Measurements from ENCODE around the gene SYT17. TPM values are rescaled to one million over a fixed set of nuclear protein-coding genes. Genes with fewer than 3 reads are reported as not detected.

Gene SYT17, protein sequence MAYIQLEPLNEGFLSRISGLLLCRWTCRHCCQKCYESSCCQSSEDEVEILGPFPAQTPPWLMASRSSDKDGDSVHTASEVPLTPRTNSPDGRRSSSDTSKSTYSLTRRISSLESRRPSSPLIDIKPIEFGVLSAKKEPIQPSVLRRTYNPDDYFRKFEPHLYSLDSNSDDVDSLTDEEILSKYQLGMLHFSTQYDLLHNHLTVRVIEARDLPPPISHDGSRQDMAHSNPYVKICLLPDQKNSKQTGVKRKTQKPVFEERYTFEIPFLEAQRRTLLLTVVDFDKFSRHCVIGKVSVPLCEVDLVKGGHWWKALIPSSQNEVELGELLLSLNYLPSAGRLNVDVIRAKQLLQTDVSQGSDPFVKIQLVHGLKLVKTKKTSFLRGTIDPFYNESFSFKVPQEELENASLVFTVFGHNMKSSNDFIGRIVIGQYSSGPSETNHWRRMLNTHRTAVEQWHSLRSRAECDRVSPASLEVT
- 1 to 10 TPM in 1 of 2 donors, under 1 TPM in 1; 0.52 to 1.4 TPM for total RNA-seq
- long read RNA-seq: 0 reads

DNA sequence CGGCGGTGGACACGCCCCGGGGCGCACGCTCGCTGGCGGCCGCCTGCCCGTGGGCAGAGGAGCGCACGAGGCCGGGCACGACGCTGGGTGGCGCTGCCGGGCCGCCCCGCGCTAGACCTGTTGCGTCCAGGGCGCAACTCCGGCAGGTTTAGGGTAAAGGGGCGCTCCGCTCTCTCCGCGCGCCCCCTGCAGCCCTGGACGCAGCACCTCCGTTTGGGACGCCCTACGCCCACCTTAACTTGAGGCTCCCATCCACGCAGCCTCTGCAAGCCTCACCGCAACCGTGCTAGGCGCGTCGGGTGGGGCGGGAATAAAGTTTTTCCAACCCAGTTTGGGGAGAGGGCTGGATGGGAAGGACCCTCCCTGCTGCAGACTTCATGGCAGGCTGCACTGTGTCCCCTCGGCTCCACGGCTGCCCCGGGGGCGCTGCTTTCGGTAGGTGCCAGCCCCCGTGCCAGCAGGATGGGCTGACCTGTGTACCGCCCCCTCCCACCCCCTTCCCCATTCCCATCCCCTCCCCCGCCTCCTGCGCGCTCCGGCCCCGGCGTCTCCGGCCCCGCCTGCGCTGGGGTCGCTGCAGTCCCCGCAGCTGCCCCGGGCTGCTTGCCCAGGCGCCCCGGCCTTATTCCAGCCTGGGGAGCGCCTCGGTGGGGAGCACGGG, at the start of gene SYT17:
TSS of gene SYT17 (plus strand) at position 531 of the 661 bp plus-strand sequence. CDS start 407 bp downstream, outside the sequence.
- ATAC-seq (peak; percentile 95 to 96), DNase-seq (peak; percentile 78)

DNA sequence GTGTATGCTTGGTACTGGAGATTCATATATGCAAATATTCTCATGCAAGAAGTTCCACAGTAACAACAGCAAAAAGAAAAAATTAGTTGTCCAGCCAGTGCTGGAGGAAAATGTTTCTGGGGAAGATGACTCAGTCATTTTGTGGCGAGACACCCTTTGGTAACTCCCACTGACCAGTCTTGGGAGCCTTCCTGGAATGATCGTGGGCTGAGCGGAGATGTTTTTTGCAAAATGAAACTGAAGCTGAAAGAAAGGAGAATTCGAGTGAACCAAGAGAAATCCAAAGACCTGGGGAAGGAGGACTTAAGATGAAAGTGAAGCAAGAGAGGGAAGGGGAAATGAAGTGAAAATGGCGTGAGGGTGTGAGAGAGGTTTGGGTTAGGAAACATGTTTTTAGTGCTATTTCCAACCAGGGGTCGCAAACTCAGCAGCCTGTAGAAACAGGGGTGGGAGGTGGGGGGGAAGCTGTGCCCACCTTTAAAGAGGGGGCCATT, 49.1 kb upstream of the SYT17 start:
- peak; percentile 49 to 74 for ATAC-seq
- intact Hi-C loops (cut with DNase I): no loop called here
- DNase-seq: peak; percentile 62

More for the DNA sequence above, at the start of gene SYT17:
- intact Hi-C loops (cut with DNase I): loop anchor here in 1 of 2 donors (5.0 kb wide), 1 partner anchor 209 kb away; no protein-coding TSS in a partner anchor

DNA sequence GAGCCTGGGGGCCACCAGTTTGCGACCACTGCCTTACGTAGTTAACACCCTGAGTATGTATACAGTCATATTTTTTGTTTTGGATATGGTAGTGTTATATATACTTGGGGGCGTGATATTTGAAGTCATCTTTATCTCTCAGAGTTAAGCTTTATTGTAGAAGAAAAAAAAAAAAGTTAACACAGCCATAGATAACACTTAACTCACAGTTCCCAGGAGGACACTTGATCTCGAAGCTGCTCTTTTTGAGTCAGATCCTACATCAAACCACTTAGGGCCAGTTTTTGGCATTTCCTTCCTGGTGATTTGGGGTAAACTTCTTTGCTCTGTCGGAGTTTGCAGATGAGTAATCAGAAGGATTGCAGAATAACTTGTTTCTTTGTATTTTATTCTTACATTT, 48.5 kb upstream of the SYT17 start:
- DNase-seq: no peak
- peak in 1 of 2 donors; percentile 56 for ATAC-seq
- intact Hi-C loops (cut with DNase I): no loop called here

DNA sequence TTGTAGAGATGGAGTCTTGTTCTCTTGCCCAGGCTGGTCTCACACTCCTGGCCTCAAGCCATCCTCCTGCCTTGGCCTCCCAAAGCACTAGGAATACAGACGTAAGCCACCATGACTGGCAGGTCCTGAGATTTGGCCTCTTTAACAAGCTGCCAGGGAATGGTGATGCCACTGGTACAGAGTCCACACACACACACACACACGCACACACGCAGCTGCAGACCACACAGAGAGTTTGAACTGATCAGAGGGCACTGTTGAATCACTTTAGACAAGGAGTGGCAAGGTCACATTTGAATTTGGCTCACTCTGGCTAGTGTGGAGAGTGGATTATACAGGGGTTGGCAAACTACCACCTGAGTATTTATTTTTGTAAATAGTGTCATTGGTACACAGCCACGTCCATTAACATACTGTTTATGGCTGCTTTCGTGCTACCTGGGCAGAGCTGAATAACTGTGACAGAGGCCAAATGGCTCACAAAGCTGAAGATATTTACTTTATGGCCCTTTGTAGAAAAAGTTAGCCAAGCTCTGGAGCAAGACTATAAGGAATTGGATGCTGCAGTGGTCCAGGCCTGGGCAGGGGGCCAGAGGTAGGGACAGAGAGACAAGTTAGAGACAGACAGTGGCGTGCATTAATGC, 44.4 kb upstream of the SYT17 start:
- ATAC-seq (no peak), DNase-seq (no peak)
- intact Hi-C loops (cut with DNase I): no loop called here

DNA sequence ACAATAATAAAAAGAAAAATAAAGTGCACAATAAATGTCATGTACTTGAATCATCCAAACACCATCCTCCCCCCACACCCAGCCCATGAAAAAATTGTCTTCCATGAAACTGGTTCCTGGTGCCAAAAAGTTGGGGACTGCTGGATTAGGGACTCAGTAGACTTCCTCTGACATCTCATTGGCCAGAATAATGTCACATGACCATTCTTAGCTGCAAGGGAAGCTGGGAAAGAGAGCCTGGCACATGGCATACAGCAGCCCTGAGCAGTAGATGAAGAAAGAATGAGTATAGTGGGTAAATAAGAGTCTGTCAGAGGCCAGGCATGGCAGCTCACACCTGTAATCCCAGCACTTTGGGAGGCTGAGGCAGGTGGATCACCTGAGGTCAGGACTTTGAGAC, 41.7 kb upstream of the SYT17 start:
- DNase-seq (no peak), ATAC-seq (no peak)
- intact Hi-C loops (cut with DNase I): no loop called here

DNA sequence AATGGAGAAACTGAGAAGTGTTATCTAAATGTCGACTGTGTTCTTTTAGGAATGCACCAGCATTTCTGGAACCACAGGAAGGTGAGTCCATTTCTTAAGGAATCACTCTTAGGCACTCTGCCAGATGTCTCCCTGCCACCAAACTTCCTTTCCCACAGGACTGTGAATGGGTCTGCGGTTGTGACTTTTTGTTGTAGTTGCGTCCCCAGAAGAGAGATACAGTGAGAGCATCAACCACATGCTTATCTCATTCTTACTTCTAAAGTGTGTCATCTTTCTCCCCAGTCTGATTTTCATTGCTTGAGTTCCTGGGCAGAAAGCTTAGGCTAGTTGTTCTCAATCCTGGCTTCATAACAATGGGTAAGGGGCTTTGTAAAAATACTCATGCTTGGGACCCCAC, 40.8 kb upstream of the SYT17 start:
- intact Hi-C loops (cut with DNase I): no loop called here
- no peak for ATAC-seq
- no peak for DNase-seq

DNA sequence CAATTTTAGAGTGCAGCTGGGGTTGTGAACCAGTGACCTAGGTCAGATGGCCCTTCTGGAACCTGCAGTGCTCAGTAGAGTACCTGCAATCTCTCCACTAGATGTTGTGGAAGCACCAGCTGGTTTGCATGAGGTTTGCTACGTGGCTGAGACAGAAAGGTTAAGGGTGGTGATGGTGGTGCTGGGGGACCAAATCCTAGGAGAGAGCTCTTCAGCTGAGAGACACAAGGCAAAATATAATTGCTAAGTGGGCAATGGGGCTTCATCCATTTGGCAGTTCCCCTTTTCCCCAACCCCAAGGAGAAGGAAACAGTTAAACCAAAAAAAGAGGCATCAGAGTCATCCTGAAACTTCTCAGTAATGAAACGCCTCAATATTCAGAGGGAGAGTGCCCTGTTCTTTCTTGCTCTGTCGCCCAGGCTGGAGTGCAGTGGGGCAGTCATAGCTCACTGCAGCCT, 40.3 kb upstream of the SYT17 start:
- intact Hi-C loops (cut with DNase I): no loop called here
- no peak for ATAC-seq
- no peak for DNase-seq

DNA sequence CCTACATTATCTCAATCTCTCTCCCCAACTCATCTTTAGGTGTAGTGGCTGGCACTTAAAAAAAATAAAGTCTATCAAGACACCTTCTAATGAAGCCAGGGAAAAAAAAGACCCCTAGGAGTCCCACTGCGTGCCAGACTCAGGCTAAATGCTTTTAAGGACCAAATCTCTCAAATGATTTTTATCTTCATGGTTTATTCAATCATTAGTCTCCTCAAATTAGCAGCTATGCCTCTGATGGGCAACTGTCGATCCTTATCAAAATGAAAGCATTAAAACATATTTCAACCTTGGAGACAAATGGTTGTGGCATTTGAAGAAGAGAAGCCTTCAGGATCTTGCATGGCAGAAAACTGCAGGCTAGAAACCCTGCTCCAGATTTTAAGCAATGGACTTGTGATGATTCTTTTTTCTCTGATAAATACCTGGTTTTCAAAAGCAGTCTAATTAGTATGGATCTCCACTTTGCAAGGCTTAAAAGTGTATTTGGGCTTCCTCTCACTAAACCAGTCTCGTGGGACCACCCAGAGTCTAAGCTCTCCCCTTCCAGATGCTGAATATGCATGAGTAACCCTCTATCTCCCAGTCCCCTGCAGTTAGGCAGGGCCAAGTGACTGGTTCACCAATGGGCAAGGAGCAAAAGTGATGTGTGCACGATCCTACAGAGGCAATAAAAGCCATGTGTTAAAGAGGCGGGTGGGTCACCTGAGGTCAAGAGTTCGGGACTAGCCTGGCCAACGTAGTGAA, 39.4 kb upstream of the SYT17 start:
- DNase-seq (no peak), ATAC-seq (no peak)
- intact Hi-C loops (cut with DNase I): no loop called here

DNA sequence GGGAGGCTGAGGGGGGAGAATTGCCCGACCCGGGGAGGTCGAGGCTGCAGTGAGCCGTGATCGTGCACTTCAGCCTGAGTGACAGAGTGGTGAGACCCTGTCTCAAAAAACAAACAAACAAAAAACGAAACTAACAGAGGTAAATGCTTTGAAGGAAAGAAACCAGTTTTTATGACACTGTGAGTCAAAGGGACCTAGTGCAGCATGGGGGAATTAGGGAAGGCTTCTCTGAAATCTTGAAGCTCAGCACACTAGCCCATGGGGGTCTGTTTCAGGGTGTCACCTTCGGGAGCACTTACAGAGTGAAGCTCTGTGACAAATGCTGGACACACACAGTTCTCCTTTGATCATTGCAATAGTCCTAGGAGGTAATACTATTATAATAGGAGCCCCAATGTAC, 37.7 kb upstream of the SYT17 start:
- DNase-seq (no peak), ATAC-seq (no peak)
- intact Hi-C loops (cut with DNase I): no loop called here

DNA sequence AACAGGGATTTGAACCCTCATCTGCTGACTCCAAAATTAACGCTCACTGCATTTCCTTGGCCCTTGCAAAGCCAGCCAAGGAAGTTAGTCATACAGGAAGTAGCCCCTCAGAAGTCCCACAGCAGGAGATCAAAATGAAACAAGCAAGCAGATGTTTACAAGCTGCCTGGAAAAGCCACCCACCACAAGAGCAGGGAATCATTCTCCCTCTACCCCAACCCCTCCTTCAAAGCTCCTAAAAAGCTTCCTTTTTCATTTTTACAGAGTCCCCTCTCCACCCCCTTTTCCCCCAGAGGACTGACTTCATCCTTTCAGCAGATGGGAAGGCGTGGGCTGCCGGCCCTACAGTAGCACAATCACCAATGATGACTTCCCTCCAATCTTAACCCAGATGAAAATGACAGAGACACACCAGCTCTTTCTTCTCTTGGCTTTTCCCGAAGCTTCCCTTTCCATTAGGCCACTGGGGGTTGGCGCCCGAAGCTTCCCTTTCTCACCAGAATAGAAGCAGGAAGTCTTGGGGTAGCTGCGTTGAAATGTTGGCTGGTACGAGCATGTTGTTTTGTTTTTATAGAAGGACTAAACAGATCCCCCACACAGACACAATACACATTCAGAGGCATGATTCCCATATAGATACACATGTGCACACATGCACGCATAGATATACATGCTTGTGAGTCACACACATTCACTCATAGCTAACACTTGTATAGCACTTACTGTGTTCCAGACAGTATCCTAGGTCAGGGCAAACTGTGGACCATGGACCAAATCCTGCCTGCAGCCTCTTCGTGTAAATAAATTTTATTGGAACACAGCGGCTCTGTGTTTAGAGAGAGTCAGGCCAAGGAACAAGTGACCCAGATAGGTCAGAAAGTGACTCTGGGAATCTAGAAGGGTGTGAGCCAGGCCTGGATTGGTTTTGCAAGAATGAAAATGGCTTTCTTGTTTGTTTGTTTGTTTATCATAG, 36.9 kb upstream of the SYT17 start:
- intact Hi-C loops (cut with DNase I): no loop called here
- DNase-seq (peak; percentile 41), ATAC-seq (peak; percentile 59 to 86)

DNA sequence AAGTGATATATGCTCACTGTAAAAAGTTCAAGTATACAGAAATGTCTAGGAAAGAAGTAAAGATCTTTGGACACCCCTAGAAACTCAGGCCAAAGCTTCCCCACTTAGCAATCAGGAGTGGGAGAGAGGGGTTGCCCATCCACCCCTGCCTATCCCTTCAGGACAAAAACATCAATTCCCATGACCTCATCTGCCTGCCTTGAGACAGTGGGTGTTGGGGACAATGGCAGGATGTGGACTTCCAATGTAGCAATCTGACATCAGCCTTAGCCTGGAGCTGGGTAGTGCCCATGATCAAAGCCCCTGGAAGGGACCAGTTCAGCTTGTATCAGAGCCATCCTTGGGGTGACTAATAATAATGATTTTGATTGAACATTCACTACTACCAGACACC, 36.2 kb upstream of the SYT17 start:
- intact Hi-C loops (cut with DNase I): no loop called here
- ATAC-seq: peak in 1 of 2 donors; percentile 7
- DNase-seq: no peak

DNA sequence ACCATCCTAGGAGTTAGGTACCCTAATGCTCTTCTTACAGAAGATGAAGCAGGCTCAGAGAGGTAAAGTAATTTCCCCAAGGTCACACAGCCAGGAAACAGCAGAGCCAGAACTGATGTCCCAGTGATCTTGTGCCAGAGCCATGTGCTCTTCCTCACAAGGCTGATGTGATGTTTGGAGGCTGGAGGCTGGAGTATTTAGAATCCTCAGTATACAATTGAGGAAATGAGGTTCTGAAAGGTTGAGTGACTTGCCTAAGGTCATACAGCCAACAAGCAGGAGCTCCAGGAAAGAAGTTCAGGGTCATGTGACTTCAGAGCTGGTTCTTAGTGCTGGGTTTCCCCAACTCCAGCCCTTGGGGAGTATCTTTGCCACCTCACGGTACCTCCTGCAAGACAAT, 35.8 kb upstream of the SYT17 start:
- intact Hi-C loops (cut with DNase I): no loop called here
- DNase-seq: no peak
- ATAC-seq: no peak

DNA sequence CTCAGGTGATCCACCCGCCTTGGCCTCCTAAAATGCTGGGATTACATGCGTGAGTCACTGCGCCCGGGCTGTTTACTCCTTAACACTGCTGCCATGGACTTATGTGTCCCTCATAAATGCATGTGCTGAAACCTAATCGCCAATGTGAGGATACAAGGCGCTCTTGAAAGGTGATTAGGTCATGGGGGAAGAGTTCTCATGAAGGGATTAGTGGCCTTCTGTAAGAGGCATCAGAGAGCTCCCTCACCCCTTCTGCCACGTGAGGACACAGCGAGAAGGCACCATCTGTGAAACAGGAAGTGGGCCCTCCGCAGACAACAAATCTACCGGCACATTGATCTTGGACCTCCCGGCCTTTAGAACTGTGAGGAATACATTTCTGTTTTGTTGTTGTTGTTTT, 35.1 kb upstream of the SYT17 start:
- intact Hi-C loops (cut with DNase I): no loop called here
- no peak for DNase-seq
- ATAC-seq: no peak

DNA sequence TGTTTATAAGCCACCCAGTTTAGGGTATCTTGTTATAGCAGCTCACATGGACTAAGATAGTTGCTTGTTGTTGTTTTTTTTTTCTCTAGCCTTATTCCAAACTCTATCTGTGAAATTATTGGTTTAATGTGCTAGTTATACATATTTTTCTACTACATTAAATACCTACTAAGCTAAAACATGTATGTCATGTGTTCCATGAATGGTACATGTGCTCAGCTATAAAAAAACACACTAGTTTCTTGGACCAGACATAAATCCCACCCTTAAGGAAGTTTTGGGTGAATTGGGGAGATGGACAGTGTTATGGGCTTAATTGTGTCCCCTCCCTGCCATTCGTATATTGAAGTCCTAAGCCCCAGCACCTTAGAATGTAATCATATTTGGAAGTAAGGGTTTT, 34.4 kb upstream of the SYT17 start:
- ATAC-seq: no peak
- intact Hi-C loops (cut with DNase I): no loop called here
- no peak for DNase-seq

DNA sequence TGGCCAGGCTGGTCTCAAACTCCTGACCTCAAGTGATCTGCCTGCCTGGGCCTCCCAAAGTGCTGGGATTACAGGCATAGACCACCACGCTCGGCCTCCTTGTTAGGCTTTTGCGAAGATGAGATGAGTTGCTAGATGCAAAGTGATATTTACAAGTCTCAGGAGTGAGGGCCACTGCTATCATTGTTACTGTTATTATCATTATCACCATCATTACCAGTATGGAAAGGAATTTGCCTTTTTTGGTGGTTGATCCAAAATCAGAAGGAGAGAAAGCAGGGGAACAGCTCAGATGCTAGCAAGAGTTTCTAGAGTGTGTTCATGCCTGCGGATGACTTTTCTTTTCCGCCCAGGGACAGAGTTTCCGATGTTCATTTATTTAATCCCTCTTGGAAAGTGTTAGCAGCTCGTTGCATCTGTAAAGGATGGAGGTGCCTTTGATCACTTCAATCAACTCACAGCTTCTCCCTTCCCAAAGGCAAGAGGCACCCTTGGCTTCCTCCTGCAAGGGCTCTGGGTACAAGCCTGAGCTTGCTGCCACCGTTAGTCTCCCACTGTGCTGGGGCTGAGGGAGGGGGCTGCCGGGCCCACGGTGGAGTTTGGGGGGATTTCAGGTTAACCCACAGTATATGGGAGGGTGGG, 32.7 kb upstream of the SYT17 start:
- ATAC-seq (no peak), DNase-seq (no peak)

DNA sequence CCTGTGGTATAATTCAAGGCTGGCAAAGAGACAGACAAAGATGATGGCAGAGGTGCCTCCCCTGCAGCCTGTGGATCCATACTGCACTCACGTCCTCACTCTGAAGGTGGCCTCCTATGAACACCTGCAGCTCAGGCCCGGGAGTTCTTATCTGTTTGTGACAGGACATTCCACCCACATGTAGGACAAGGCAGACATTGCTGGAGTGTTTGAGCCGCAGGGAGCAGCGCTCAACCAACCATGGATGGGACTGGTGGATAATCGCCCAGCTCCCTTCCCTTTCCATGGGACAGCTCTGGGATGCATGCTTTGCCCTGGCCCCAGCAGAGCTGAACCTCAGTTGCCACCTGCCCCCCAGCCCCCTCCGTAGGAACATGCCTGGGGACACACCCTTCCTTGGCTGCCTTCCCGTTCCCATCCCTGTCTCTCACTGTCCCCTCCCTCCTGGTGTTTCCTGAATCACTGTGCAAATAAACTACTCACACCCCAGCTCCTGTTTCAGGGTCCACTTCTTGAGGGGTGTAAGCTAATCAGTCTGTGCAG, 32.1 kb upstream of the SYT17 start:
- ATAC-seq (peak in 1 of 2 donors; percentile 8), DNase-seq (peak; percentile 46)
- intact Hi-C loops (cut with DNase I): no loop called here

More for the DNA sequence above, 32.7 kb upstream of the SYT17 start:
- intact Hi-C loops (cut with DNase I): no loop called here

DNA sequence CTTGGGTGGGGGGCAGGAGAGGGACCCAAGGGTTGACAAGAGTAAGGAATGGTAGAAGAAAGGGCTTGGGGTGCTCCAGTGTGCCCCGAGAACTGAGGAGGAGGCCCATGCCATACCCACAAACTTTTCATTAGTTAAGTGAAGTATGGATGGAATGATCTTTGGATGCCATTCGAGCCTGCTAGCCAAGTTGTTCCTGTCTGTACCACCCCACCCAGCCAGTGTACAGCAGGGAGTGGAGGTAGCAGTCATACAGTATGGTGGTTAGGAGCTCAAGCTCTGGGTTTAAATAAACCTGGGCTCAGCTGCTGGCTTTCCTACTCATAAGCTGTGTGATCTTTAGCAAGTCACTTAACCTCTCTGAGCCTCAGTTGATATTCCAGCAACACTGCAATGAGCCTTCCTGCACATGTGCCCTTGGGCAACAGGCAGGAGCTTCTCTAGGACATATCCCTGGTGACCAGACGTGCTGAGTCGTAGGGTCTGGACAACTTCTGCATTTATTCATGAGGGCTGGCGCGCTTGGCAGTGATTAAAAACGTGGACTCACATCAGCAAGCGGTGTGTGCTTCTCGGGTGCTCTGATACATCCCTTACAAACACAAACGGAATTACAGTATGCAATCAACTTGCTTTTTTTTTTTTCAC, 31.4 kb upstream of the SYT17 start:
- DNase-seq (no peak), ATAC-seq (peak in 1 of 2 donors; percentile 69)
- intact Hi-C loops (cut with DNase I): no loop called here
